Measurements from ENCODE around the gene KCNAB1.

Gene KCNAB1

GRCh38 chr3:156425651-156426050 lies 305.3 kb downstream of the KCNAB1 start:
- ChIA-PET CTCF (no interaction called here), POLR2A (ENCODE audit: low non-redundant PET) (no interaction called here)
- DNase-seq (ENCODE audit: low spot score) = no peak
- no peak for TF ChIP-seq CTCF (conservative IDR thresholded peaks at IDR 0.05; ENCODE audit: low read depth)
- no peak overlapping the region for H3K27ac ChIP-seq

GRCh38 chr3:156429125-156429524 lies 308.7 kb downstream of the KCNAB1 start:
- ChIA-PET POLR2A (ENCODE audit: low non-redundant PET) (no interaction called here), CTCF (interaction anchor here (0.6 kb wide), 1 partner anchor 121 kb away, joined by 7 read pairs; no protein-coding TSS in a partner anchor)
- no peak for TF ChIP-seq CTCF (conservative IDR thresholded peaks at IDR 0.05; ENCODE audit: low read depth)
- DNase-seq (ENCODE audit: low spot score) = no peak
- H3K27ac ChIP-seq = no peak overlapping the region

- H3K27ac ChIP-seq = no peak overlapping the region
- CTCF ChIA-PET = interaction anchor here (0.5 to 1.3 kb wide), 3 partner anchors 18 to 1405 kb away, joined by 3 to 4 read pairs (median 3); partner anchors contain the start of gene TIPARP
- POLR2A ChIA-PET (ENCODE audit: low non-redundant PET) = no interaction called here
- DNase-seq (ENCODE audit: low spot score) = peak; percentile 14
- no peak for TF ChIP-seq CTCF (conservative IDR thresholded peaks at IDR 0.05; ENCODE audit: low read depth)
These were observed 311.2 kb downstream of the KCNAB1 start for GRCh38 chr3:156431334-156432124.

GRCh38 chr3:156432563-156432962 lies 312.2 kb downstream of the KCNAB1 start:
- CTCF ChIA-PET = interaction anchor here (1.3 kb wide), 1 partner anchor 17 kb away, joined by 3 read pairs; no protein-coding TSS in a partner anchor
- TF ChIP-seq CTCF (conservative IDR thresholded peaks at IDR 0.05; ENCODE audit: low read depth) = no peak
- POLR2A ChIA-PET (ENCODE audit: low non-redundant PET) = no interaction called here

GRCh38 chr3:156433138-156433537 lies 312.8 kb downstream of the KCNAB1 start:
- H3K27ac ChIP-seq = no peak overlapping the region
- TF ChIP-seq CTCF (conservative IDR thresholded peaks at IDR 0.05; ENCODE audit: low read depth) = no peak
- ChIA-PET CTCF (no interaction called here), POLR2A (ENCODE audit: low non-redundant PET) (no interaction called here)
- no peak for DNase-seq (ENCODE audit: low spot score)

More at GRCh38 chr3:156432563-156432962, 312.2 kb downstream of the KCNAB1 start:
- DNase-seq (ENCODE audit: low spot score) = no peak
- H3K27ac ChIP-seq = no peak overlapping the region

GRCh38 chr3:156433910-156434309 lies 313.5 kb downstream of the KCNAB1 start:
- no peak for DNase-seq (ENCODE audit: low spot score)
- POLR2A ChIA-PET (ENCODE audit: low non-redundant PET) = interaction anchor here (0.6 kb wide), 1 partner anchor 710 kb away, joined by 4 read pairs; no protein-coding TSS in a partner anchor
- TF ChIP-seq CTCF (conservative IDR thresholded peaks at IDR 0.05; ENCODE audit: low read depth) = no peak
- CTCF ChIA-PET = interaction anchor here (0.6 kb wide), 1 partner anchor 1080 kb away, joined by 3 read pairs; no protein-coding TSS in a partner anchor
- no peak overlapping the region for H3K27ac ChIP-seq

Data from RWPE1 (cell line).